ENCODE data around the gene SMIM28.

The SMIM28 gene

GRCh38 chr6:138419766-138420165 is 42.1 kb downstream of the SMIM28 start:
- Histone ChIP-seq H3K36me3 (ENCODE audit: insufficient read depth, low read length) (no peaks in the 10 kb centered on the region), H2AFZ (ENCODE audit: low read length) (no peak overlapping the region), H4K20me1 (ENCODE audit: insufficient read depth, low read length, poor library complexity, severe bottlenecking) (no peaks in the 10 kb centered on the region), H3K79me2 (ENCODE audit: insufficient read depth, low read length) (no peaks in the 10 kb centered on the region), H3F3A (ENCODE audit: low read depth) (no peaks in the 10 kb centered on the region), H3K9me3 (ENCODE audit: insufficient read depth, low read depth, low read length) (no peaks in the 10 kb centered on the region), H3K9ac (ENCODE audit: low read depth, low read length, poor library complexity, severe bottlenecking) (no peak overlapping the region), H3K4me3 (ENCODE audit: low read length, poor library complexity, severe bottlenecking) (no peak overlapping the region), H3K27me3 (ENCODE audit: insufficient read depth, low read length, poor library complexity, severe bottlenecking) (no peaks in the 10 kb centered on the region), H3K9me2 (replicated peaks; ENCODE audit: low read depth, low read length) (no peaks in the 10 kb centered on the region), H3K4me2 (ENCODE audit: low read depth, low read length, poor library complexity, severe bottlenecking) (no peak overlapping the region), H3K4me1 (ENCODE audit: insufficient read depth, low read length, poor library complexity, severe bottlenecking) (peaks cover 3% of the 10 kb centered on the region)
- TF ChIP-seq CTCF (conservative IDR thresholded peaks at IDR 0.05; ENCODE audit: low read length), result no peak

- Histone ChIP-seq H3K4me1 (ENCODE audit: insufficient read depth, low read length, poor library complexity, severe bottlenecking) (peaks cover 3% of the 10 kb centered on the region), H3K4me3 (ENCODE audit: low read length, poor library complexity, severe bottlenecking) (no peak overlapping the region), H2AFZ (ENCODE audit: low read length) (no peak overlapping the region), H3K4me2 (ENCODE audit: low read depth, low read length, poor library complexity, severe bottlenecking) (no peak overlapping the region), H3K9me3 (ENCODE audit: insufficient read depth, low read depth, low read length) (no peaks in the 10 kb centered on the region), H3F3A (ENCODE audit: low read depth) (no peaks in the 10 kb centered on the region), H3K36me3 (ENCODE audit: insufficient read depth, low read length) (no peaks in the 10 kb centered on the region), H3K9me2 (replicated peaks; ENCODE audit: low read depth, low read length) (no peaks in the 10 kb centered on the region), H3K9ac (ENCODE audit: low read depth, low read length, poor library complexity, severe bottlenecking) (no peak overlapping the region), H4K20me1 (ENCODE audit: insufficient read depth, low read length, poor library complexity, severe bottlenecking) (no peaks in the 10 kb centered on the region), H3K27me3 (ENCODE audit: insufficient read depth, low read length, poor library complexity, severe bottlenecking) (no peaks in the 10 kb centered on the region), H3K79me2 (ENCODE audit: insufficient read depth, low read length) (no peaks in the 10 kb centered on the region)
- no peak for TF ChIP-seq EZH2phosphoT487 (IDR thresholded peaks at IDR 0.05; ENCODE audit: borderline replicate concordance)
- TF ChIP-seq CTCF (conservative IDR thresholded peaks at IDR 0.05; ENCODE audit: low read length), result no peak
Observed at GRCh38 chr6:138420356-138420755, 42.7 kb downstream of the SMIM28 start.

- H2AFZ ChIP-seq (ENCODE audit: low read length), result no peak overlapping the region
- no peaks in the 10 kb centered on the region for H3K9me2 ChIP-seq (replicated peaks; ENCODE audit: low read depth, low read length)
- no peaks in the 10 kb centered on the region for H4K20me1 ChIP-seq (ENCODE audit: insufficient read depth, low read length, poor library complexity, severe bottlenecking)
- H3K27me3 ChIP-seq (ENCODE audit: insufficient read depth, low read length, poor library complexity, severe bottlenecking), result no peaks in the 10 kb centered on the region
- H3K9me3 ChIP-seq (ENCODE audit: insufficient read depth, low read depth, low read length), result no peaks in the 10 kb centered on the region
- TF ChIP-seq EZH2phosphoT487 (IDR thresholded peaks at IDR 0.05; ENCODE audit: borderline replicate concordance) (no peak), CTCF (conservative IDR thresholded peaks at IDR 0.05; ENCODE audit: low read length) (no peak)
- H3F3A ChIP-seq (ENCODE audit: low read depth), result no peaks in the 10 kb centered on the region
- H3K36me3 ChIP-seq (ENCODE audit: insufficient read depth, low read length), result no peaks in the 10 kb centered on the region
- no peak overlapping the region for H3K4me3 ChIP-seq (ENCODE audit: low read length, poor library complexity, severe bottlenecking)
- no peaks in the 10 kb centered on the region for H3K79me2 ChIP-seq (ENCODE audit: insufficient read depth, low read length)
- peaks cover 3% of the 10 kb centered on the region for H3K4me1 ChIP-seq (ENCODE audit: insufficient read depth, low read length, poor library complexity, severe bottlenecking)
- H3K9ac ChIP-seq (ENCODE audit: low read depth, low read length, poor library complexity, severe bottlenecking), result no peak overlapping the region
- no peak overlapping the region for H3K4me2 ChIP-seq (ENCODE audit: low read depth, low read length, poor library complexity, severe bottlenecking)
Observed at GRCh38 chr6:138421089-138421488, 43.4 kb downstream of the SMIM28 start.

Data from Loucy (cell line).